ENCODE data around the gene FUBP3.

The FUBP3 gene

DNA sequence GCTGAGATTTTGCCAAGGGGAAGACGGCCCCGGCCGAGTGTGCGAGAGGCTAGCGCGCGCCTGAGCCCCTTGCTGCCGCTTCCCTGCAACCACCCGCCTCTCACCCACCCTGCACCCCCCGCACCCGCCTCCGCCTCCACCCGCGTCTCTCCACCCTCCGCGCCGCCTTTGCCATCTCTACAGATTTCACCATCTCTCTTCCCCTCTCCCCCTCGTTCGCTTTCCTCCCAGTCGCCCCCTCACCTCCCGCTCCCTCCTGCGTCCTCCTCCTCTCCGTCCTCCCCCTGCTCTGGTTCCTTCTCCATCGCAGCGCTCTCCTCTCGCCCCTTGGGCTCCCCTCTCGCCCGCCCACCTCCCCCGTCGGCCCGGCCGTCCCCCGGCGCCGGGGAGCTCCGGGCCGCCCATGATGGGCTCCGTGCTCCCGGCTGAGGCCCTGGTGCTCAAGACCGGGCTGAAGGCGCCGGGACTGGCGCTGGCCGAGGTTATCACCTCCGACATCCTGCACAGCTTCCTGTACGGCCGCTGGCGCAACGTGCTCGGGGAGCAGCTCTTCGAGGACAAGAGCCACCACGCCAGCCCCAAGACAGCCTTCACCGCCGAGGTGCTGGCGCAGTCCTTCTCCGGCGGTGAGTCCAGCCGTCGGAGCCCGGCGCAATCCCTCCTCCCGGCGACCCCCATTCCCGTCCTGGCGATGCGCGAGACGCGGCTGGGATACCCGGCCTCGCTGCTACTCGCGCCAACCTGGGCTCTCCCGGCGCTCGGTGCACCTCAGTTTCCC lies 85.1 kb downstream of the FUBP3 start, which contains the start of gene PRDM12:
Gene PRDM12, plus strand, starts transcription at position 344 of the 778 bp plus-strand sequence. Its CDS starts 60 bp downstream, at position 404.
- Histone ChIP-seq H3K4me1 (ENCODE audit: control insufficient read depth, insufficient read depth, low read length) (no peaks in the 10 kb centered on the region), H3K36me3 (ENCODE audit: control insufficient read depth, insufficient read depth, low read length) (no peaks in the 10 kb centered on the region), H3K27ac (ENCODE audit: low read depth, low read length) (no peak within 1 kb of the TSS), H3K27me3 (ENCODE audit: control insufficient read depth, insufficient read depth, low read length) (peaks cover 58% of the 10 kb centered on the region), H3K9ac (ENCODE audit: low read length) (no peak within 1 kb of the TSS), H3K4me3 (ENCODE audit: low read length) (peak within 1 kb of the TSS; percentile 15)

DNA sequence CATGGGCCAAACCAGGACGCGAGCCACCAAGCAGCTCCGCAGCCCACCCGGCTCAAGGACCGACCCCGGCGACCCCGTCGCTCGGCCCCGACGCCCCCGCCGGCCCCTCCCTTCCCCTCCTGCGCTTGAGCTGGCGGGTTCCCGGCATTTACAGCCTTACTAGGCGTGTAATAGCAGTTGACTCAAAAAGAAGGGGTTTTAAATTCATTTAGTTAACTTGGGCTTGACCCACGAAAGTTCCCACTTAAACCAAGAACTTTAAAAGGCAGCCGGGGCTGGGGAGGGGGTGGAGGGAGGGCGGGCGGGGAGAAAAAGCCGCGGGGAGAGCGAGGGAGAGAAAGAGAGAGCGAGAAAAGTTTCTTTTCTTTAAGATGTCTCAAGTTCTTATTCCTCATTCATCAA lies 85.7 kb downstream of the FUBP3 start:
- H3K4me3 ChIP-seq (ENCODE audit: low read length), result no peak overlapping the region

DNA sequence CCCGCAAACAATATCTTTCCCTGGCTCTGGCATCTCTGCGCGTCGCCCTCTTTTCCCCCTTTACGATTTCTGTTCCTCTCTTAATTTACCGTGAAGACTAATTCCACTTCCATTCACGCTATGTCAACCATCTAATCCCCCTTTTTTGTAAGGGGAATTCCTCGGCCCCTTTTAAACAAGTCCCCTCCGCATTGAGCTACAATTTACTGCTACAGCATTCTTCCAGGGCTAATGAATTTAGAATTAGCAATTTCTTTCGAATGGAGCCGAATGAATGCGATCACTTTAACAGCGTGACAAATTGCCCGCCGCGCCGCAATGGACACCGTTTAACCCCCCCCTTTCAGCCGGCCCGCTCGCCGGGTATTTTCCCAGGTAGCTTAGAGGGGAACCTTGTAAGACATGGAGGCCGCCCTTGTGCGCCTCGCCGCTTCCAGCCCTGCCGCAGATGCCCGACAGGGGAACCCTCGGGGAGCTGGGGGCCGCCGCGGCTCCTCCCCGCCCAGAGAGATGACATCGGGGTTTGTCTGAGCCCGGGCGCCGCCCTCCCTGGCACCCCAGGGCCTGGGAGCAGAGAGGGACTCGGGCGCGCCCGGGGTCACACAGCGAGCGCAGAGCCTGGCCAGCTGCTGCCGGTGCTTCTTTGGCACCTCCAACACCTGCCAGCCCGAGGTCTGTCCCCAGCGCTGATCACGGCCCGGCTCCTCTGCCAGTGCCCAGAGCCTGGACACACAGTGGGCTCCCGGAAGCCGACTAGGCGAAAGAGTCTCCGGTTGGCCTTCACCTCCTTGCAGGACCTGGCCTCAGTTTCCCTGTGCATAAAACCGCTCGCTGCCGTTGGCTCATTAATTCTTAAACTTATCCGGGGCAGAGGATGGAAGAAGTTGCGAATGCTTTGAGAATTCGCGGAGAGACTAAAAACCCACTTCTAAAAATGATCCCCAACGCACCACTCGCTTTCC lies 86.3 kb downstream of the FUBP3 start:
- Histone ChIP-seq H3K36me3 (ENCODE audit: control insufficient read depth, insufficient read depth, low read length) (no peaks in the 10 kb centered on the region), H3K4me3 (ENCODE audit: low read length) (no peak overlapping the region), H3K4me1 (ENCODE audit: control insufficient read depth, insufficient read depth, low read length) (no peaks in the 10 kb centered on the region), H3K27me3 (ENCODE audit: control insufficient read depth, insufficient read depth, low read length) (peaks cover 58% of the 10 kb centered on the region), H3K27ac (ENCODE audit: low read depth, low read length) (no peak overlapping the region), H3K9ac (ENCODE audit: low read length) (no peak overlapping the region)

More for the DNA sequence above, 85.7 kb downstream of the FUBP3 start:
- no peak overlapping the region for H3K9ac ChIP-seq (ENCODE audit: low read length)
- H3K27me3 ChIP-seq (ENCODE audit: control insufficient read depth, insufficient read depth, low read length), result peaks cover 58% of the 10 kb centered on the region
- no peaks in the 10 kb centered on the region for H3K4me1 ChIP-seq (ENCODE audit: control insufficient read depth, insufficient read depth, low read length)
- no peaks in the 10 kb centered on the region for H3K36me3 ChIP-seq (ENCODE audit: control insufficient read depth, insufficient read depth, low read length)
- H3K27ac ChIP-seq (ENCODE audit: low read depth, low read length), result no peak overlapping the region

DNA sequence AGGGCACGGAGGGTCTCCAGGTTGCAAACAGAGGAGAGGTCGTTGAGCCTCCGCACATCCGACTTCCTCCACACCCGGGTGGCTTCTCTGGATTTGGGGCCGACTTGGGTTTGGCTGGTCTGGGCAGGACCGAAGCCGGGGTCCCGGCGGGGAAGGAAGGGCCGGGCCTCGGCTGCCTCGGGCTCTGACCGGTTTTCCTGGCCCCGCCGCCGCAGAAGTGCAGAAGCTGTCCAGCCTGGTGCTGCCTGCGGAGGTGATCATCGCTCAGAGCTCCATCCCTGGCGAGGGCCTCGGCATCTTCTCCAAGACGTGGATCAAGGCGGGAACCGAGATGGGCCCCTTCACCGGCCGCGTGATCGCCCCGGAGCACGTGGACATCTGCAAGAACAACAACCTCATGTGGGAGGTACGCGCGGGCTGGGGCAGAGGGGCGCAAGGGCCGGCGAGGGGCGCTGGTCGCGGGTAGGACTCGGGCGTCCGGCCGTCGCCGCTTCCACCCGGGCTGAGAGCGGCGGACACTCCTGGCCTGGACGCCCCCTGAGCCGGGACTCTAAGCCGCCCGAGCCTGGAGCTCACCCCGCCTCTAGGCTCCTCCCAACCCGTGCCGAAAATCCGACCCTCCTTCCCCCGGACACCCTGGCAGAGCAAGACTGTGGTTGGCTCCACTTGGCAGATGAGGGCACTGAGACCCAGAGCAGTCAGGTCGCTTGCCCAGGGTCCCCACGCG lies 87.2 kb downstream of the FUBP3 start:
- no peaks in the 10 kb centered on the region for H3K4me1 ChIP-seq (ENCODE audit: control insufficient read depth, insufficient read depth, low read length)
- H3K27ac ChIP-seq (ENCODE audit: low read depth, low read length), result no peak overlapping the region
- peaks cover 57% of the 10 kb centered on the region for H3K27me3 ChIP-seq (ENCODE audit: control insufficient read depth, insufficient read depth, low read length)
- no peak overlapping the region for H3K9ac ChIP-seq (ENCODE audit: low read length)
- H3K36me3 ChIP-seq (ENCODE audit: control insufficient read depth, insufficient read depth, low read length), result no peaks in the 10 kb centered on the region
- H3K4me3 ChIP-seq (ENCODE audit: low read length), result no peak overlapping the region

DNA sequence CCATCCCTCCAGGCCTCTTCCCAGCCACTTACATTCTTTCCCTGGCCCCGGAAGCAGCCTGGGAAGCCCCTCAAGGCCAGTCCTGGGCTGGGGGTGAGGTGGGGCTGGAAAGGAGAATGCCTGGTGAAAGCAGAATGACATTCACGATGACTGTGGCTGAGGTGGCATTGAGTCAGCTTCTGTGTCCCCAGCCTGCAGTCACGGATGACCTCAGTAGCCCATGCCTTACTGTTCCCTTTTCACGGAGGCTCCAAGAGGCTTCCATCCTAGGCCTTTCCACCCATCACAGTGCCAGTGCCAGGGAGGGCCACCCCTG lies 87.7 kb downstream of the FUBP3 start:
- H3K27me3 ChIP-seq (ENCODE audit: control insufficient read depth, insufficient read depth, low read length), result peaks cover 52% of the 10 kb centered on the region
- H3K4me1 ChIP-seq (ENCODE audit: control insufficient read depth, insufficient read depth, low read length), result no peaks in the 10 kb centered on the region
- H3K27ac ChIP-seq (ENCODE audit: low read depth, low read length), result no peak overlapping the region
- no peak overlapping the region for H3K4me3 ChIP-seq (ENCODE audit: low read length)
- no peaks in the 10 kb centered on the region for H3K36me3 ChIP-seq (ENCODE audit: control insufficient read depth, insufficient read depth, low read length)
- H3K9ac ChIP-seq (ENCODE audit: low read length), result no peak overlapping the region

DNA sequence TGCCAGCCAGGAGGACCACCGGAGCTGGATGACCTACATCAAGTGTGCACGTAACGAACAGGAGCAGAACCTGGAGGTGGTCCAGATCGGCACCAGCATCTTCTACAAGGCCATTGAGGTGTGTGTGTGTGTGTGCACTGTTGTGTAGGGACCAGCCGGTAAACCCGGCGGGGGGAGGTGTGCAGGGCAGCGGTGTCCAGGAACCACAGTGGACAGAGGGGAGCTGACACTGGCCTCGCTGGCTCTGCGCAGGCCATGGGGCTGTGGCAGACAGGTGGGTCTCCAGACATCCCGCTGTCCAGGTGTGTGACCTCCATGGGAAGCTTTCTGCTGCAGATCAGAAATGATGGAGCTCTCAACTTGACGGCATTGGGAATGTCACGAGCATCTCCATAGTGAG lies 88.8 kb downstream of the FUBP3 start:
- H3K27me3 ChIP-seq (ENCODE audit: control insufficient read depth, insufficient read depth, low read length), result peaks cover 40% of the 10 kb centered on the region
- H3K27ac ChIP-seq (ENCODE audit: low read depth, low read length), result no peak overlapping the region
- no peaks in the 10 kb centered on the region for H3K4me1 ChIP-seq (ENCODE audit: control insufficient read depth, insufficient read depth, low read length)
- H3K36me3 ChIP-seq (ENCODE audit: control insufficient read depth, insufficient read depth, low read length), result no peaks in the 10 kb centered on the region
- H3K9ac ChIP-seq (ENCODE audit: low read length), result no peak overlapping the region
- no peak overlapping the region for H3K4me3 ChIP-seq (ENCODE audit: low read length)

DNA sequence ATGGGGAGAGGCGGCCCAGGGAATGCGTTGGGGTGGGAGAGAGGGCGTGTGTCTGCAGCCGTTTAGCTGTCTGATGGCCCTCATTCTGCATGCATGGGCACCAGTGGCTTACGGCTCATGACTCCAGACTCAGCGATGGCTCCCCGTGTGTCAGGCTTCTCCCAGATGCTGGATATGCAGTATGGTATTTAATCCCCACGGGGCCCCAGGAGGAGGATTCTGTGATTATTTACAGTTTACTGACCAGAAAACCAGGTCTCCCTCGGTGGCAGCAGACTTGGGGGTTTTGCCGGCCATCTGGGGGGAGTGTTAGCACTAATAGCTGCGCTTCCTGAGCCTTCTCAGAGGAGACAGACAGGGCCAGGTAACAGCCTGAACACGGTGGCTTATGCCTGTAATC lies 89.3 kb downstream of the FUBP3 start:
- peaks cover 36% of the 10 kb centered on the region for H3K27me3 ChIP-seq (ENCODE audit: control insufficient read depth, insufficient read depth, low read length)
- no peaks in the 10 kb centered on the region for H3K36me3 ChIP-seq (ENCODE audit: control insufficient read depth, insufficient read depth, low read length)
- H3K4me1 ChIP-seq (ENCODE audit: control insufficient read depth, insufficient read depth, low read length), result no peaks in the 10 kb centered on the region
- H3K27ac ChIP-seq (ENCODE audit: low read depth, low read length), result no peak overlapping the region
- H3K4me3 ChIP-seq (ENCODE audit: low read length), result no peak overlapping the region
- no peak overlapping the region for H3K9ac ChIP-seq (ENCODE audit: low read length)

DNA sequence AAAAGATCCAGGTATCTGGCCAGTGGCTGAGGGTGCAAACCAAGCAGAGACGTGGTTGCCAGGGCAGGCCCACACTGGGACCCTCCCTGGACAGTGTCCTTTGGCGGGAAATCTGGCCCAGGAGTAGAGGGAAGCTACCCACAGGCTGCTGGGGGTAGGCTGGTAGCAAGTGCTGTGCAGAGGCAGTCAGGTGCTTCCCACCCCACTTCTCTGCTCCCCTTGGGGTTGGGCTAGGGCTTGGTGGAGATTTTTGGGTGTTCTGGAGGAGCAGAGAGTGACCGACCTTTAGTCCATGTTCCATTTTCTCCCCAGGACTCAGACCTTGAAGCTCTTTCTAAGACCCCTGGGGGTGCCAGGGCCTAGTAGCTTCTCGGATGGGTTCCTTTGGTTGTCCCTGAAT lies 90.6 kb downstream of the FUBP3 start:
- Histone ChIP-seq H3K4me1 (ENCODE audit: control insufficient read depth, insufficient read depth, low read length) (no peaks in the 10 kb centered on the region), H3K27me3 (ENCODE audit: control insufficient read depth, insufficient read depth, low read length) (peaks cover 24% of the 10 kb centered on the region), H3K36me3 (ENCODE audit: control insufficient read depth, insufficient read depth, low read length) (no peaks in the 10 kb centered on the region), H3K4me3 (ENCODE audit: low read length) (no peak overlapping the region), H3K9ac (ENCODE audit: low read length) (no peak overlapping the region), H3K27ac (ENCODE audit: low read depth, low read length) (no peak overlapping the region)

DNA sequence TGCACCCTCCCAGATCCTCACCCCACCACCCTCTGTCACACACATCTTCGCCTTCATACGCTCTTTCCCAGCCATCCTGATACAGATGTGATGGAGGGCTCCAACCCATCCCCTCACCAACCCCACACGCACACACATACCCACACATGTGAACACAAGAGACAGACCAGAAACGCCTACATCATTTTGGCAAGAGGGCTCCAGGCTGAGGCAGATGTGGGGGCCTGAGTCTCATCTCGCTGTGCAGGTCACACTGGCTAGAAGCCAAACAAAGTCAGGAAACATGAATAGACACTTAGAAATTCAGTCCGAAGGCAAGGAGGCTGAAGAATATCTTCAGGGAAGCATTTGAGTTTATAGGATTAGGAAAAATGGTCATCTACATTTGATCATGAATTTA lies 91.3 kb downstream of the FUBP3 start:
- Histone ChIP-seq H3K4me1 (ENCODE audit: control insufficient read depth, insufficient read depth, low read length) (no peaks in the 10 kb centered on the region), H3K27me3 (ENCODE audit: control insufficient read depth, insufficient read depth, low read length) (peaks cover 24% of the 10 kb centered on the region), H3K4me3 (ENCODE audit: low read length) (no peak overlapping the region), H3K9ac (ENCODE audit: low read length) (no peak overlapping the region), H3K36me3 (ENCODE audit: control insufficient read depth, insufficient read depth, low read length) (no peaks in the 10 kb centered on the region), H3K27ac (ENCODE audit: low read depth, low read length) (no peak overlapping the region)

DNA sequence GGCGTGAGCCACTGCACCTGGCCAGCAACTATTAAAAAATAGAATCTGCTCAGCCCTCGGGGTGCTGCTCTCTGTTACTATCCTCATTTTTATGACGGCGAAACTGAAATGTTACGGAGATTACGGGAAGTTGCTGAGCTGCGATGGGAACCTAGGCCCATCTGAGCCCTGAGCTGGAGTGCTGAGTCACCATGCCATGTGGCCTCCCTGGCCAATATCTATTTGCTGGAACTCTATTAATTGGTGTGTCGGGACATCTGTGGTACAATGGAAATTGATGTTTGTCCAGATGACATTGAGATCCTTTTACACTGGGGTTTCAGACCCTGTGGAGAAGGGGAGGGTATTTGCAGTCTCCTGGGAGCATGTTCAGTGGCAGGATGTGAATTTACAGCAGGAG lies 93.1 kb downstream of the FUBP3 start:
- H3K27ac ChIP-seq (ENCODE audit: low read depth, low read length), result no peak overlapping the region
- H3K4me3 ChIP-seq (ENCODE audit: low read length), result no peak overlapping the region
- H3K36me3 ChIP-seq (ENCODE audit: control insufficient read depth, insufficient read depth, low read length), result no peaks in the 10 kb centered on the region
- peaks cover 7% of the 10 kb centered on the region for H3K27me3 ChIP-seq (ENCODE audit: control insufficient read depth, insufficient read depth, low read length)
- no peak overlapping the region for H3K9ac ChIP-seq (ENCODE audit: low read length)
- no peaks in the 10 kb centered on the region for H3K4me1 ChIP-seq (ENCODE audit: control insufficient read depth, insufficient read depth, low read length)

DNA sequence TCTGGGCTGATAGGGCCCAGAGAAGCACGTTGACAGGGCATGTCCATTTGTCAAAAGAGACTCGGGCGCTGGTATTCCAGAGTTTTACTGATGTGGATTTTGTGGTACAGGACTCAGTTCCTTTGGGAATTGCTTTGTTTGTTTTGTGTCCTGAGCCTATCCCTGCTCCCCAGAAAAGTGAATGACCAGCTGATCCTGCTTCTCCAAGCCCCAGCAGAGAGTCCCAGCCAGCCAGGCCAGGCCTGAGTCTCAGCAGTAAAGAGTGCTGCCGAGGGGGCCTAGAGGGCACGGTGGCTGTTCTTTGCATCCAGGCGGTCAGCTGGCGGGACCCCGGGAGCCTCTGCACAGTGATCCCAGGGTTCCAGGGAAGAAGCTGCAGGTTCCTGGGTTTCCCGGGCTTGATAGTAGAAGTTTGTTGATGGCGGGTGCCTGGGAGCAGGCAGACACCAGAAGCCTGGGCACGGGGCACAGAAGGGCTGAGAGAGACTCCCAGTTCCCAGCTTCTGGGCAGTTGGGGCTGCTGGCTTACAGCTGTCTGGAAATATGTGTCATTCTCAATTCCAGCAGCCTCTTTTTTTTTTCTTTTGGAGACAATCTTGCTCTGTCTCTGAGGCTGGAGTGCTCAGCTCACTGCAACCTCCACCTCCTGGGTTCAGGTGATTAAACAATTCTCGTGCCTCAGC lies 93.7 kb downstream of the FUBP3 start:
- H3K4me3 ChIP-seq (ENCODE audit: low read length), result no peak overlapping the region
- H3K27ac ChIP-seq (ENCODE audit: low read depth, low read length), result no peak overlapping the region
- H3K27me3 ChIP-seq (ENCODE audit: control insufficient read depth, insufficient read depth, low read length), result peaks cover under 1% of the 10 kb centered on the region
- H3K4me1 ChIP-seq (ENCODE audit: control insufficient read depth, insufficient read depth, low read length), result no peaks in the 10 kb centered on the region
- H3K9ac ChIP-seq (ENCODE audit: low read length), result no peak overlapping the region
- no peaks in the 10 kb centered on the region for H3K36me3 ChIP-seq (ENCODE audit: control insufficient read depth, insufficient read depth, low read length)

DNA sequence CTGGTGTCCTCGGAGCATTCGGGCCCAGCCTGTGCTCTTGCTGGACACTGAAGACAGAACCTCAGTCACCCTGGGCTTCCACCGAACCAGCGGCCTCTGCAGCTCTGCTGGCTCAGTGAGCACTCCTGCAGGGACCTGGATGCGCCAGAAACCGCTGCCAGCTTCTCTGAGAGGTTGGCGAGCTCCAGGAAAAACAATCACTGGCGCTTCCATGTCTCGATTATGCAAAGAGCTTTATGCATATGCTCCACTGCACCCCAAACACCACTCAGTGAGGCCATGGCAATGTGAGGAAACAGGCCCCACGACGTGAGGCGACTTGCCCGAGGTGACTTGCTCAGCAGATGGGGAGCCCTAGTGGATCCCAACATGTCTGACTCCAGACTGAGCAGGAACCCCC lies 96.0 kb downstream of the FUBP3 start:
- no peaks in the 10 kb centered on the region for H3K36me3 ChIP-seq (ENCODE audit: control insufficient read depth, insufficient read depth, low read length)
- no peak overlapping the region for H3K4me3 ChIP-seq (ENCODE audit: low read length)
- peaks cover 3% of the 10 kb centered on the region for H3K27me3 ChIP-seq (ENCODE audit: control insufficient read depth, insufficient read depth, low read length)
- no peaks in the 10 kb centered on the region for H3K4me1 ChIP-seq (ENCODE audit: control insufficient read depth, insufficient read depth, low read length)
- no peak overlapping the region for H3K27ac ChIP-seq (ENCODE audit: low read depth, low read length)
- no peak overlapping the region for H3K9ac ChIP-seq (ENCODE audit: low read length)

All from rectal smooth muscle tissue (tissue), 1 donor.